T-helper 1 cell (primary cell): ENCODE data around the gene ADAT3.
A peak's percentile ranks its signal among the peaks of the same experiment; 100 is the strongest.

Source experiments
- DNase-seq, 5 donors: peaks; one replicate each; pipeline ENCODE4 v3.0.0-alpha.2; 2012 to 2020

Gene ADAT3

DNA sequence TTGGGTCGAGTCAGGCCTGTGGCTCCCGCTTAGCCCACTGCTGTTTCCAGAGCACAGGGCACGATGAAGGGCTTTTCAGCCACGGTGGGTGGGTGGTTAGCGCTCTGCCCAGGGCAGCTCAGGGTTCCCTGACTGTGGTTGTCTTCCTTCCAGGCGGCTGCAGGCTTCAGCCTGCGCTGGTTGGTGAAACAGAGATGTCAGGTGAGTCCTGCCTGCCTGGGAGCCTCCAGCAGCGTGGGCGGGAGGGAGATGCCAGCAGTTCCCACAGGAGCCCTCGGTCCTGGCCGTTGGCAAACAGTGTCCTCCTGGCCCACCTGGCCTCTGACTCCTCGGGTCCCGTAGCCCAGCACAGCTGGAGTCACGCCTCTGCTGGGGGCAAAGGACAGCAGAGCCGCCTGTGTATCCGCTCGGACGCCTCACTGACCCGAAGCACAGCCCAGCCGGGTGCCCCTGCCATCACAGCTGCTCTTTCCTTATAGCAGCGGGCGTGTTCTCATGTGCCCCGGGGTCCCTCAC is 9.7 kb downstream of the ADAT3 start:
- DNase-seq: no peak

DNA sequence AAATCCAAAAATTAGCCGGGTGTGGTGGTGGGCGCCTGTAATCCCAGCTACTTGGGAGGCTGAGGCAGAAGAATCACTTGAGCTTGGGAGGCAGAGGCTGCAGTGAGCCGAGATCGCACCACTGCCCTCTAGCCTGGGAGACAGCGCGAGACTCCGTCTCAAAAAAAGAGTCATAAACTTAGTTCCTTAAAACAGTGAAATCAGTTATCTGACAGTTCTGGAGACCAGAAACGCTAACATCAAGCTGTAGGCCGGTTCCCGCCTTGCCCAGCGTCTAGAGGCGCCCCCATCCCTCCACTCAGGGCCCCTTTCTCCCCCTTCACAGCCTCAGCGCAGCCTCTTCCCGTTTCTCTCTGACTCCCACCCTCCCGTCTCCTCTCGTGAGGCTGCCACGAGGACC is 11.9 kb downstream of the ADAT3 start:
- DNase-seq: no peak

DNA sequence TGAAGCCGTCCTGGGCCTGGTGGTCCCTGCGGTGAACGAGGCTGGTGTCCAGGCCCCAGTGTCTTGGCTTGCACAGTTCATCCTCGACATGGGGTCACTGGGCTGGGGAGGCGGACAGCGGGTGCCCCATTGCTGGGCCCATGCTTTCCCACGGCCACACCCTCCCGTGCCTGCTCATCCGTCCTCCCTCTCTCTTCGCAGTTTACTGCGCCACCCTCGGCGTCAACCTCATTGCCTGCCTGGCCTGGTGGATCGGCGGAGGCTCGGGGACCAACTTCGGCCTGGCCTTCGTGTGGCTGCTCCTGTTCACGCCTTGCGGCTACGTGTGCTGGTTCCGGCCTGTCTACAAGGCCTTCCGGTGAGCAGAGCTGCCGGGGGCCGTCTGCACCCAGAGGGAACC is 12.7 kb downstream of the ADAT3 start:
- no peak for DNase-seq

DNA sequence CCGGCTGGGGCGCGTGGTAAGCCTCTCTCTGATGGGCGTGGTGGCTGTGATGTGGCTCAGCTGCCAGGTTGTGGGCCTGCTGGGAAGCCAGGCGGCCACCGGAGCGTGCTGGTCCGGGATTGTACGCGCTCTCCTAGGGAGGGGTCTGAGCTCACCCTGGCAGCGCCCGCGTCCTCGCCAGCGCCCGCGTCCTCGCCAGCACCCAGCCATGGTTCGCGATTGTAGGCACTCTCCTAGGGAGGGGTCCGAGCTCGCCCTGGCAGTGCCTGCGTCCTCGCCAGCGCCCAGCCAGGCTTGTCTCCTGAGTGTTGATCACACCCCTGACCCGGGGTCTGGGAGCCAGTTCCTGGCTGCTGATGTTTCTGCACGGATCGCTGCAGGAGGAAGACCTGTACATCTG is 13.8 kb downstream of the ADAT3 start:
- DNase-seq: no peak

DNA sequence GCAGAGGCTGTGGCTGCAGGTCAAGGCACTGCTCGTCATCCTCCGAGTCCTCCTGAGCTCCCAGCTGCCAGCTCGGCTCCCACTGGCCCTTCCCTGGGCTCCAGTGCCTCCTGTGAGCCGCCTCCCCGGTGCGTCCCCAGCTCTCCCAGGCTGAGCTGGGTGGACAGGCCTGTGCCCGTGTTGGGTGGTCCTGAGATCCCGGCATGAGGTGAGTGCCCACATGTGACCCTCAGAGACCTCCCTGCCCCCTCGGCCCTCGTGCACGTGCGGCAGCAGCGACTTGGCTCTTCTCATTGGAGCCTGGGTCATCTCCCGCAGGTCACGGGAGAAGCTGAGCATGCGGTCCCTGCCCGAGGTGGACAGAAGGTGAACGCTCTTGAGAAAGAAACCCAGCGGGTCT is 15.4 kb downstream of the ADAT3 start:
- DNase-seq: no peak

DNA sequence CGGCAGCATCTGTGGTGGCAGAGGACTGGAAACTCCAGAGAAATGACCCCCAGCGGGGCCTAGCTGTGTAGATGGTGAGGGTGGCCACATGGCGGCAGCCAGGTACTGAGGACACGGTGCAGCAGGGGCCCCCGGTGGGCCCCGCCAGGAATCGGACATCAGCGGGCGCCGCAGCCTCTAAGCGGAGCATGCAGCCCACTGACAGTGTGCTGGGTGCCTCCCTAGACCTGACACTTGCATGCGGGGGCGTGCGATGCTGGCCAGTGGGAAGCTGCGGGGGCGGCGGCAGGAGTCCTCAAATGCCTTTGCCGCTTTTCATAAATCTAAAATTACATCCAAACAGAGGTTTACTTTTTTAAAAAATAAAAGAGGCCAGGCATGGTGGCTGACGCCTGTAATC is 16.1 kb downstream of the ADAT3 start:
- DNase-seq: no peak

DNA sequence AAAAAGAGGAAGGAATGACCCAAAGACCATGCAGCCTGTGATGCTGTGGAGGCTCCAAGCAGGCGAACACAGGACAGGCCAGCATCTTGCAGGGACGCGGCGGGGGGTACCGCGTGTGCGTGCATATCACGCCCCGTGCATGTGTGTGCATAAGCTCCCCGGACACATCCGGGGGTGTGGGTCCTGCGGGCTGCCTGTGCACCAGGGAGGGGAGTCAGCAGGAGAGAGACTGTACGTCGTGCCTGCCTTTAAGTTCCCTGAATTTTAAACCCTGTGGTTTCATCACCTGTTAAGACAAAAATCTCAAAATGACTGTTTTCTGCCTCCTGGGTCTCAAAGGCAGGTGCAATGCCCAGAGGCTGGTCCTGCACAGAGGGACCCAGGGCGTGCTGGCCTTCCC is 16.6 kb downstream of the ADAT3 start:
- DNase-seq: peak in 1 of 5 donors; percentile 73

DNA sequence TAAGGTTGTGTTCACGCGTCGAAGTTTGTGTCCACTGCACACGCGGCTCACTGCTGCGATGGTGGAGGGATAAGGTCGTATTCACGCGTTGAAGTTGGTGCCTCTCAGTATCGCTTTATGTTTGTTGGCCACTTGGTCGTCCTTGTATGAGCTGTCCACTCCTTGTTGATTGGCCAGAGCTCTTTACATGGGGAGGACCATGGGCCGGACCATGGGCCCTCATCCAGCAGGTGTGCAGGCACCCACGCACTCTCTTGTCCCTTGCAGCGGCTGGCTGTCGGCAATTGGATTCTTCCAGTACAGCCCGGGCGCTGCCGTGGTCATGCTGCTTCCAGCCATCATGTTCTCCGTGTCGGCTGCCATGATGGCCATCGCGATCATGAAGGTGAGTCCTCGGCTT is 17.6 kb downstream of the ADAT3 start:
- DNase-seq: no peak

DNA sequence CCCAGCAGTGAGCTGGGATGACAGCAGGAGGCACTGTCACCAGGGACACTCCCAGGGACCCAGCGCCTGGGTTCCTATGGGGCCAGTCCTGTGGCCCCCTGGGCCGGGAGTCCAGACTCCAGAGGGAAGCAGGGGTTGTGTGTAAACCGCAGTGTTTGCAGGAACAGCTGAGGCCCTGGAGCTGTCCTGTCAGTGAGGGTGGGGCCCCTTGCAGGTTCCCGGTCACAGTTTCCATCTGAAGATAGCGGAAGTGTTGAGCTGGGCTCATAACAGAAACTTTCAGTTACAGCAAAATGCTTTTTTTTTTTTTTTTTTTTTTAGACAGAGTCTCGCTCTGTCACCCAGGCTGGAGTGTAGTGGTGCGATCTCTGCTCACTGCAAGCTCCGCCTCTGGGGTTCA is 18.1 kb downstream of the ADAT3 start:
- peak in 2 of 5 donors; percentile 28 to 84 for DNase-seq

DNA sequence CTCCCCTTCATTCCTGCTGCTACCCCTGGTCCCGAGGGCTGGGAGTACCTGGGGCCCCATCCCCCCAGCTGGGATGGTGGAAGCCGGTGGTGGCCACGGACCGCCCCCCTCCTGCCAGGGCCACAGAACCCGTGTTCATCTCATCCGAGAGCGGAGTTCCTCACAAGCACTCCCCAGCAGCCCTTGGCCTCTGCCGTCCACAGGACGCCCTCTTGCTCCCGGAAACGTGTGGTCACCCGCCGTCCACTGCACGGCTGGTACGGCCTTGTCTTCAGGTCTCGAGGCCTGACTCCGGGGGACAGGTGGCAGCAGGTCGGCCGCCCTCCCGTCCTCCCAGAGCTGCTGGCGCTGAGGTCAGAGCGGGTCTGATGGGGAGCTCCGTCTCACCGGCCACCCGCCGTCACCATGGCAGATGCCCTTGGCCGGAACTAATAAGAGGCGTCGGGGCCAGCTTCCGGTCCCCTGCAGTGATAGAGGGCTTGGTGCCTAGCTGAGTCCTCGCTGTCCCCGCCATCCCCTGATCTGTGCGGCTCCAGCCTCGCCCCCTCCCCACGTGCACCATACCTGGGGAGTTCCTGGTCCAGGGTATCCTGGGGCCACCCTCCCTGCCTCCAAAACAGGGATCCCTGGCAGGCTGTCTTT is 19.2 kb downstream of the ADAT3 start:
- DNase-seq: no peak

DNA sequence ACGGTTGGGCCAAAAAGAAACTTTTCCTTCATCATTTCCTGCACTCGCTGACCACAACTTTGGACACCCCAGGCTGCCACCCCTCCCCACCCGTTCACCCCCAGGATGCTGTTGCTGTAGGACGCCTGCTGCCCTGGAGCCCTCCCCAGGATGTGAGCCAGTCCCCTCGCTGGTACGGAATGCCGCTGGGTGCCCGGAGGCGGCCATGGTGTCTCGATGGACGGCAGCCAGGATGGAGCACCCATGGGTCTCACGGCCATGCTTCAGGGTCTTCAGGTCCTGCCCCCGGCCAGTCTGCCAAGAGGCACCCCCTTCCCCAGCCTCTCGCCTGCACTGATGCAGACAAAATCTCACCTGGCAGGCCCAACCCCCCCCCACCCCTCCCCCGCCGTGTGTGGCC is 20.3 kb downstream of the ADAT3 start:
- no peak for DNase-seq

DNA sequence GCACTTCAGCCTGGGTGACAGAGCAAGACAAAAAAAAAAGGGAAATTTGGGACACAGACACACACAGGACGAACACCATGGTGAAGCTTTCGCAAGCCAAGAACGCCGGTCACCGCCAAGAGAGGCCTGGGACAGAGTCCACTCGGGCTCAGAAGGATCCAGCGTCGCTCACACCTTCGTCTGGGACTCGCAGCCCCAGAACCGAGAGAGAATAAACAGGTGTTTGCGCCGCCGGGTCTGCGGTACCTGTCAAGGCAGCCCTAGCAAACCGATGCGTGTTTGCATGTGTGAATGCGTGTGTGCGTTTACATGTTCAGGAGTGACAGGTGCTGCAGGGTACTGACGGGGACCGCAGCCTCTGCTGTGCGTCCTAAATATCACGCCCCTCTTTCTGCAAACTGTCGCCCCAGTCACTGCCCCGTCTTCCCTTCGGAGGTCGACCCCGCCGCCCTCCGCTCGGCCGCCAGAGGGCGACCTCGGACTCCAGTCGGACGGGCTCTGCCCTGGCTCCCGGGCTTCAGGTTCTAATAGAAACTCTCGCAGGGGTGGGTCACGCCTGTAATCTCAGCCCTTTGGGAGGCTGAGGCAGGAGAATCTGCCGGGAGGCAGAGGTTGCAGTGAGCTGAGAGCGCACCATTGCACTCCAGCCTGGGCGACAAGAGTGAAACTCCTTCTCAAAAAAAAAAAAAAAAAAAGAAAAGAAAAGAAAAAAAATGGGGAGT is 24.0 kb downstream of the ADAT3 start:
- DNase-seq: peak; percentile 56 to 77 (median 72)

DNA sequence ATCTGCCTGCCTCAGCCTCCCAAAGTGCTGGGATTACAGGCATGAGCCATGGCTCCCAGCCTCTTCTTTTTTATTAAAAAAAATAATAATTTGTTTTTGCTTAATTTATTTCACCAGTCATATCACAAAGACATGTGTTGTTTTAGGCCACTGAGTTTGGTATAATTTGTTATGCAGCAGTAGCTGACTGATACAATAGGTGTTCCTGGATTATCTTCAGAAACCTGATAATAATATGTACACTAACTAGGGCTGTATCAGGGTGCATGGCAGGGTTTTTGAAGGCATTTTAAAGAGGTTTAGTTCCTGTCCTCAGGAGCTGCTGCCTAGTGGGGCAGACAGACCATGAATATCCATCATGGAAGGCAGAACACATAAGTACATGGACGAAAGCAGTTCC is 26.2 kb downstream of the ADAT3 start:
- DNase-seq: no peak

DNA sequence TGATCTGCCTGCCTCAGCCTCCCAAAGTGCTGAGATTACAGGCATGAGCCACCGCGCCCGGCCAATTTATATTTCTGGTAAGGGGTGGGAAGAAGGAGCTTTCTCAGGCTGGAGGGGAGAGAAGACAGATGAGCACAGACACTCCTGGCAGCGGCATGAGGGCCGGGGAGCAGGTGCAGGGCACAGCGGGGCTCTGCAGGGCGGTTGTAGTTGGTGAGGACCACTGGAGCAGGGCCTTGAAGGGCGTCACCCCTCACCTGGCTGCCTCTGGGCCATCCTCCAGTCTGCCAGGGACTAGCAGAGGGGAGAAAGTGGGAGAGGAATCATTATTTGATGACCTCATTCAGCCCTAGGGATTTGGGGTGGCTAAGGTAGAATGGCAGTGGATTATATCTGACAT is 27.2 kb downstream of the ADAT3 start:
- no peak for DNase-seq

DNA sequence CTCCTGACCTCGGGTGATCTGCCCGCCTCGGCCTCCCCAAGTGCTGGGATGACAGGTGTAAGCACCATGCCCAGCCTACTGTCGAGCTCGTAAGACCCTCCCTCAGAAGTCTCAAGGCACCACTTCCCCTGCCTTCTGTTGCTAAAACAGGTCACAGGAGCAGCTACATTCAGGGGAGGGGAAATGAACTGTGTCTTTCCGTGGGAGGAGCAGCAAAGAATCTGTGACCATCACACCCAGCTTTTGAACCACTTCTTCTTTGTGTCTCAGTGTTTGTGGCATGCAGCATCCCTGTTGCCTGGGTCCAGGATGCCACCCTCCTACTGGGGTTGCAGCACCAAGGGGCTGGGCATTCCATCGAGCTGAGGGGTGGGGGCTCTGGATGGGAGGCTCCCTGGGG is 28.0 kb downstream of the ADAT3 start:
- DNase-seq: no peak

DNA sequence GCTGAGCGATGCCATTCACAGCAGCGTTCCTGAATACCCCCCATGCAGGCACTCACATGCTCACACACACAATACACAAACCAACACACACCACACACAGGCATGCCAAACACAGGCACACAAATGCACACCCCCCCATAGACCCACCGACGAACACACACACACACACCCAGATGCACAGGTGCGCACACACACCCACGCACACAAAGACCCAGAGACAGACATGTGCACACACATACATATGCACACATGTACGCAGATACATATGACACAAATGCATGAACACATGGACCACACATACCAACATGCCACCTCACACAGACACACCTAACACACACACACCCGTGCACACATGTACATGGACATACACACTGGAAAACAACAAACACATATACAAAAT is 28.7 kb downstream of the ADAT3 start:
- no peak for DNase-seq

DNA sequence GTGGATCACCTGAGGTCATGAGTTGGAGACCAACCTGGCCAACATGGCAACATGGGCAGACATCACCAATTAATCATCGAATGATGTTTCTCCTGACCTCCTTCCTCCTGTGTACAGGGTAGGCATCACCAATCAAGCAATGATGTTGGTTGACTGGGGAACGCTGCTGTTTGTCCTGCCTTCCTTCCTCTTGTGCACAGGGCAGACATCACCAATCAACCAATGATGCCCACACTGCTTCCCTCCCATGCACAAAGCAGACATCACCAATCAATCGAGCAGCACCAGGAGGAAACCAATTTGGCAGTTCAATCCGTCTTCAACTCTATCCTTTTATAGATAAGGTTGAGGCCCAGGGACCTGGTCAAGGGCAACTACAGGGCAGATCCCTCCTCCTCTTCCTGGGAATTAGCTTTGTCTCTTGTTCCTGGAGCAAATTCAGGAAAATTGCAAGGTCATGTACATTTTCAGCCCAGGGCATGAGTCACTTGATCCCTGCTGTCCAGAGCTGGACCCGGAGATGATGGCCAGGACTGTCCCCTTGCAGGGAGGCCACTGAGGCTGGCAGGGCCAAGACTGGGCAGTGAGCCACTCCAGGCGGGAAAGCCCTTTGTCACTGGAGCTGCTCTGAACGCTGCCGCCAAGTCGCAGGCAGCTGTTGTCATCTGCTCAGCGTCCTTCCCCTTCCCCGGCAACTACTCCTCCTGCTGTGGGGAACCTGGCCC is 30.4 kb downstream of the ADAT3 start:
- peak in 1 of 5 donors; percentile 73 for DNase-seq

DNA sequence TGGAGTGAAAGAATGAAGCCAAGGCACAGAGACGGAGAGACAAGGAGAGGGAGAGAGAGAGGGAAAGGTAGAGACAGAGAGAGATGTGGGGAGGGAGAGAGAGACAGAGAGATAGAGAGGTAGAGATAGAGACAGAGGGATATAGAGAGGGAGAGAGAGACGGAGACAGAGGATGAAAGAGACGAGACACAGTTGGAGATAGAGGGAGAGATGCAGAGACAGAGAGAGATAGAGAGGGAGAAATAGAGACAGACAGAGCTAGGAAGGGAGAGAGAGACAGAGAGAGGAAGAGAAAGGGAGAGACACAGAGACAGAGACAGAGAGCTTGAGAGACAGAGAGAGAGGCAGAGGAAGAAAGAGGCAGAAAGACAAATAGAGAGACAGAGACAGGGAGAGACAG is 31.2 kb downstream of the ADAT3 start:
- no peak for DNase-seq

DNA sequence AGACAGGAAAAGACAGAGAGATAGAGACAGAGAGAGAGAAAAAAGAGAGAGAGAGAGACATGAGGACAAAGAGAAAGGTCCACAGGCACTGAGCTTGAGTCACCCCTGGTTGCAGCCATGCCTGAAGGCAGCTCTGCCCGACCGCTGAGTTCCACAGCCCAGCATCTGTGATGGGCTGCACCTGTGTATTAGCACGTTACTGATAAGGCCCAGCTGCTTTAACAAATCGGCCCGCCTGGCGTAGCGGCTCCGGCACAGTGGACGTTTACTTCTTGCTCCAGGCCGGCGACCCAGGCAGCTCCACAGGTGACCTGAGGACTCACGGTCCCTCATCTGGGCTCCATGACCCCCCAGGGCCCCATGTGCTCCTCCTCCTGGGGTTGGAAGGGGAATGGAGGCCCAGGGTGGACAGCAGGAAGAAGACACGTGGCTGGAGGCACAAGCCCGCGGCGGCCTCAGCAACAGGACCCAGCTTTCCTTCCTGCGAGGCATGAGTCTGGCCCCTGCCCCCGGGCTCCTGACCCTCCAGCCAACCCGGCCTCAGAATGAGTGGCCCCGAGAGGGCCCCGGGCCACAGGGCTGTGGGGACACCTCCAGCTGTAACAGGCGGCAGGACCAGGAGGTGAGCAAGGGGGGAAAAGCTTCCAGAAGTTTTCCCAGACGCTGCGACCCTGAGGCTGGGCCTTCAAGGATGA is 31.9 kb downstream of the ADAT3 start:
- DNase-seq: no peak

DNA sequence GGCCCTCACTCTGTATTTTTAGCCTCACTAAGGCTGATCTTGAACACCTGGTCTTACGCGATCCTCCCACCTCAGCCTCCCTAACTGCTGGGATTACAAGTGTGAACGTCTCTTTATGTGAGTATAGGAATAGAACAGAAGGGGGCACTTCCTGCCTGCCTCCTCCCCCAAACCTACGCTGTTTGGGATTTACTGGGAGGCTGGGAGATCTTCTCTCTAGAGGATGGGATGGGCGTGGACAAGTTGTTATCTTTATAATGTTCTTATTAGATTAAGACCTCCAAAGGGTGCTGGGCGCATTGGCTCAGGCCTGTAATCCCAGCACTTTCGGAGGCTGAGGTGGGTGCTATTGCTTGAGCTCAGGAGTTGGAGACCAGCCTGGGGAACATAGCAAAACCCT is 32.9 kb downstream of the ADAT3 start:
- no peak for DNase-seq

DNA sequence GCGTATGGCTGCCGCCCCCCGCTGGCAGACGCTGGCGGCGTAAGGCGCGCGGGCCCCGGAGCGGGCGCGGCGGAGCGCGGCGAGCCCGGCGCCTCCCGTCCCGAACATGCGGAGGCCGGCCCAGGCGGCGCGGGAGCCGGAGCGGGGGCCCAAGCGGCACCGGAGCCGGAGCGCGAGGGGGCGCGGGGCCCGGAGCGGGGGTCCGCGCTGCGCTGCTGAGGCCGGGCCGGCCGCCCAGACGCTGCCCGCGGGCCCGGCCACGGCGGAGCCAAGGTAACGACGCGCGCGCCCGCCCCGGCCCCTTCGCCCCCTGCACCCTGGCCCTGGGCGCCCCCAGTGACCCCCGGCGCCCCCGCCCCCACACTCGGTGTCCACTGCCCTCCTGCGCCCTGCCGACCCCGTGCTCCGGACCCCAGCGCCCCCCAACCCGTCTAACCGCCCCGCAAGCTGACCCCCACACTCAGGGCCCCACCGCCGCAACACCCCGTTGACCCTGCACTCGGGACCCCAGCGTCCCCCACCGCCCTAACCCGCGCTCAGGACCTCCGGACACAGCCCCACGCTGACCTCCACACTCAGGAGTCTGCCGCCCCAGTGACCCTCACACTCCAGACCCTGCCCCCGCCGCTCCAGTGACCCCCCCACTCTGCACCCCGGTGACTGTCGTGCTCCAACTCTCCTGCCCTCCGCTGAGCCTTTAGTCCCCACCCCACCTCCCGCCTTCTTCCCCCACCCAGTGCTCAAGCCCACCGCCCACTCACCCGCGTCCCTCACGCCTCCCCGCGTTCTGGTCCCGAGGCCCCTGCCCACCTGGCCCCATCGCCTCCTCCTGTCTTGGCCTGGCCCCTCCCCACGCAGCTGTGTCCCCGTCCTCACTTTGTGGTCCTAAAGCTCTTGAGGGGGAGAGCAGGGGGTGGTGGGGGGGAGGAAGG is 36.2 kb downstream of the ADAT3 start, which contains the start of gene CSNK1G2:
Gene CSNK1G2, plus strand, starts transcription at position 27 of the 932 bp plus-strand sequence. CDS start 28,601 bp downstream, outside the sequence.
- peak in 2 of 5 donors; percentile 12 to 34 for DNase-seq
